Mucosa of gallbladder (tissue), 1 donor: Measurements from ENCODE around the gene TRIM50. TPM values are rescaled to one million over a fixed set of nuclear protein-coding genes. Genes with fewer than 3 reads are reported as not detected.
"Not testable (repeated sequence)": the region's sequence is repeated elsewhere in the genome, so short reads cannot be mapped to it uniquely, and the experiment has no call there.

ENCODE experiments used
- DNase-seq: peaks from one replicate; pipeline ENCODE4 v3.0.0-alpha.2; 2020; ENCODE audit warnings: low spot score
- total RNA-seq: library from RNA; stranded (reverse); gene quantifications from one replicate; pipeline ENCODE4 v1.2.1, GENCODE V29; 2021
- donor health status: DM: no; HTN: no; CAD: no.

The TRIM50 gene
- 1.3 TPM for total RNA-seq

GRCh38 chr7:73327922-73328321, at the start of gene TRIM50, which contains the start of gene FKBP6:
TSS of gene TRIM50 (minus strand) at chr7:73328082. CDS start at chr7:73324787, 3,295 bp downstream.
TSS of gene FKBP6 (plus strand) at chr7:73328161. CDS start at chr7:73328429, 268 bp downstream.
- DNase-seq, result not testable (repeated sequence)

GRCh38 chr7:73376671-73377412, 49.0 kb upstream of the TRIM50 start:
- DNase-seq, result no peak

GRCh38 chr7:73376262-73376661, 48.4 kb upstream of the TRIM50 start:
- DNase-seq, result not testable (repeated sequence)

GRCh38 chr7:73373741-73374140, 45.9 kb upstream of the TRIM50 start:
- DNase-seq, result no peak

GRCh38 chr7:73369622-73370021, 41.7 kb upstream of the TRIM50 start:
- DNase-seq, result no peak

- DNase-seq, result no peak
Observed at GRCh38 chr7:73369009-73369408, 41.1 kb upstream of the TRIM50 start.

GRCh38 chr7:73366990-73367389, 39.1 kb upstream of the TRIM50 start:
- DNase-seq, result no peak

- DNase-seq, result no peak
Observed at GRCh38 chr7:73366127-73366526, 38.2 kb upstream of the TRIM50 start.

- no peak for DNase-seq
Observed at GRCh38 chr7:73364006-73364728, 36.3 kb upstream of the TRIM50 start.

GRCh38 chr7:73363225-73364005, 35.5 kb upstream of the TRIM50 start:
- no peak for DNase-seq

GRCh38 chr7:73360590-73360989, 32.7 kb upstream of the TRIM50 start:
- not testable (repeated sequence) for DNase-seq

GRCh38 chr7:73359746-73360375, 32.0 kb upstream of the TRIM50 start:
- no peak for DNase-seq

GRCh38 chr7:73359306-73359705, 31.4 kb upstream of the TRIM50 start:
- no peak for DNase-seq

- no peak for DNase-seq
Observed at GRCh38 chr7:73358590-73359275, 30.9 kb upstream of the TRIM50 start.

GRCh38 chr7:73356159-73356558, 28.3 kb upstream of the TRIM50 start:
- peak; percentile 21 for DNase-seq

GRCh38 chr7:73354821-73355220, 26.9 kb upstream of the TRIM50 start:
- DNase-seq, result no peak

- no peak for DNase-seq
Observed at GRCh38 chr7:73354196-73354595, 26.3 kb upstream of the TRIM50 start.

- no peak for DNase-seq
Observed at GRCh38 chr7:73353243-73353642, 25.4 kb upstream of the TRIM50 start.

- no peak for DNase-seq
Observed at GRCh38 chr7:73352784-73353183, 24.9 kb upstream of the TRIM50 start.

- DNase-seq, result no peak
Observed at GRCh38 chr7:73351447-73352167, 23.7 kb upstream of the TRIM50 start.
